ENCODE results near the gene GPR157.

- TF ChIP-seq CTCF (IDR thresholded peaks at IDR 0.05), result no peak
- no peak for TF ChIP-seq EP300 (IDR thresholded peaks at IDR 0.05)
- TF ChIP-seq POLR2AphosphoS5 (IDR thresholded peaks at IDR 0.05), result no peak
Measured at GRCh38 chr1:9061252-9061960, 67.5 kb downstream of the GPR157 start.
